ENCODE measurements around the gene C2CD2.
A peak's percentile ranks its signal among the peaks of the same experiment; 100 is the strongest.

C2CD2 gene

GRCh38 chr21:41881051-41881450 lies 72.8 kb downstream of the C2CD2 start:
- DNase-seq = no peak

- no peak for DNase-seq
These were observed 73.7 kb downstream of the C2CD2 start for GRCh38 chr21:41880153-41880552.

GRCh38 chr21:41879190-41879998 lies 74.4 kb downstream of the C2CD2 start, which contains the start of gene PRDM15:
Gene PRDM15, minus strand, starts transcription at chr21:41879344. Its CDS starts 18,981 bp downstream, at chr21:41860363.
- peak; percentile 84 for DNase-seq

GRCh38 chr21:41878831-41879189 lies 75.0 kb downstream of the C2CD2 start:
- peak; percentile 76 for DNase-seq

- peak; percentile 18 for DNase-seq
These were observed 75.7 kb downstream of the C2CD2 start for GRCh38 chr21:41877901-41878830.

- DNase-seq = no peak
These were observed 76.7 kb downstream of the C2CD2 start for GRCh38 chr21:41876928-41877652.

GRCh38 chr21:41876396-41876795 lies 77.4 kb downstream of the C2CD2 start:
- DNase-seq = no peak

GRCh38 chr21:41875086-41875485 lies 78.7 kb downstream of the C2CD2 start:
- DNase-seq = no peak

GRCh38 chr21:41874611-41875010 lies 79.2 kb downstream of the C2CD2 start:
- no peak for DNase-seq

GRCh38 chr21:41873426-41873825 lies 80.4 kb downstream of the C2CD2 start:
- no peak for DNase-seq

- no peak for DNase-seq
These were observed 80.8 kb downstream of the C2CD2 start for GRCh38 chr21:41873005-41873404.

- DNase-seq = no peak
These were observed 82.4 kb downstream of the C2CD2 start for GRCh38 chr21:41871293-41872030.

GRCh38 chr21:41869771-41870170 lies 84.0 kb downstream of the C2CD2 start:
- no peak for DNase-seq

- DNase-seq = no peak
These were observed 85.6 kb downstream of the C2CD2 start for GRCh38 chr21:41868062-41868710.

GRCh38 chr21:41867313-41867712 lies 86.5 kb downstream of the C2CD2 start:
- no peak for DNase-seq

GRCh38 chr21:41866274-41866809 lies 87.5 kb downstream of the C2CD2 start:
- DNase-seq = no peak

- peak; percentile 10 for DNase-seq
These were observed 88.6 kb downstream of the C2CD2 start for GRCh38 chr21:41865002-41865777.

GRCh38 chr21:41864311-41865001 lies 89.4 kb downstream of the C2CD2 start:
- DNase-seq = no peak

GRCh38 chr21:41863439-41863740 lies 90.4 kb downstream of the C2CD2 start:
- no peak for DNase-seq

- DNase-seq = no peak
These were observed 91.8 kb downstream of the C2CD2 start for GRCh38 chr21:41861987-41862386.

Measured in activated CD4-positive, alpha-beta T cell treated with anti-CD3 and anti-CD28 coated beads, Interleukin-2, amount 50 U/mL, for 16 hours (primary cell).